HepG2 (cell line): Measurements from ENCODE around the gene RAB3B. TPM values are rescaled to one million over a fixed set of nuclear protein-coding genes. Genes with fewer than 3 reads are reported as not detected.

Experiments
- KLF15 ChIP-seq: sonication (generic); formaldehyde crosslinking; IDR thresholded peaks from 2 replicates; pipeline ENCODE4 v1.8.1; 2023; ENCODE audit warnings: borderline replicate concordance, mild to moderate bottlenecking, inconsistent platforms, missing genetic modification reagents, mixed read lengths
- KLF9 ChIP-seq: IDR thresholded peaks from 2 replicates; pipeline ENCODE4 v1.6.1; 2016; ENCODE audit warnings: low read depth
- PRMT3 ChIP-seq: sonication (generic); formaldehyde crosslinking; IDR thresholded peaks from 2 replicates; pipeline ENCODE4 v1.8.1; 2022; ENCODE audit warnings: low read depth, mild to moderate bottlenecking, moderate library complexity, missing genetic modification reagents, borderline replicate concordance
- SAP130 ChIP-seq: IDR thresholded peaks from 2 replicates; pipeline ENCODE4 v1.6.1; 2016; ENCODE audit warnings: low read depth
- SP1 ChIP-seq, 2 experiments: fragments of 450-650 bp in 1 of 2; sonication (generic) in 1 of 2; formaldehyde crosslinking in 1 of 2; IDR thresholded peaks; 2 replicates each; pipeline versions ENCODE4 v1.4.0 to v1.6.1; 2016 to 2020; ENCODE audit warnings: missing genetic modification reagents in 1 of 2
- TEAD2 ChIP-seq: sonication (generic); formaldehyde crosslinking; IDR thresholded peaks from 2 replicates; pipeline ENCODE4 v1.9.0; 2021; ENCODE audit warnings: missing genetic modification reagents
- YEATS2 ChIP-seq: sonication (generic); formaldehyde crosslinking; IDR thresholded peaks from 2 replicates; pipeline ENCODE4 v1.4.0; 2020; ENCODE audit warnings: missing genetic modification reagents, borderline replicate concordance
- YEATS4 ChIP-seq: sonication (generic); formaldehyde crosslinking; IDR thresholded peaks from 2 replicates; pipeline ENCODE4 v1.4.0; 2020; ENCODE audit warnings: missing genetic modification reagents, borderline replicate concordance
- ZBTB43 ChIP-seq: sonication (generic); formaldehyde crosslinking; conservative IDR thresholded peaks from 2 replicates; pipeline ENCODE4 v1.4.0; 2020; ENCODE audit warnings: missing genetic modification reagents
- ZFP37 ChIP-seq: sonication (generic); formaldehyde crosslinking; IDR thresholded peaks from 2 replicates; pipeline ENCODE4 v1.4.0; 2020; ENCODE audit warnings: missing genetic modification reagents, borderline replicate concordance
- ZFX ChIP-seq: sonication (generic); formaldehyde crosslinking; IDR thresholded peaks from 2 replicates; pipeline ENCODE4 v1.4.0; 2020; ENCODE audit warnings: mild to moderate bottlenecking, low read depth, missing genetic modification reagents, moderate library complexity
- ZMYM2 ChIP-seq: sonication (generic); formaldehyde crosslinking; IDR thresholded peaks from 2 replicates; pipeline ENCODE4 v1.8.0; 2022; ENCODE audit warnings: mild to moderate bottlenecking, missing genetic modification reagents
- ZNF576 ChIP-seq: sonication (generic); formaldehyde crosslinking; IDR thresholded peaks from 2 replicates; pipeline ENCODE4 v1.4.0; 2020; ENCODE audit warnings: mild to moderate bottlenecking, missing genetic modification reagents
- ZNF580 ChIP-seq: IDR thresholded peaks from 2 replicates; pipeline ENCODE4 v1.6.1; 2016; ENCODE audit warnings: low read depth, borderline replicate concordance
- ZNF678 ChIP-seq: sonication (generic); formaldehyde crosslinking; IDR thresholded peaks from 2 replicates; pipeline ENCODE4 v1.4.0; 2020; ENCODE audit warnings: mild to moderate bottlenecking, missing genetic modification reagents
- polyA plus RNA-seq, 8 experiments: library from polyadenylated mRNA; depleted of rRNA in 3 of 8; stranded (reverse) in 7 of 8; unstranded in 1 of 8; fragments of >200 nt; fragmentation: Illumina TruSeq in 4 of 8; extraction: Trizol in 4 of 8; gene quantifications; 2 replicates each; pipeline versions ENCODE4 v1.2.1 to v1.2.3, GENCODE V29; 2011 to 2016; ENCODE audit warnings: low read depth in 4 of 8, missing spikeins in 1 of 8, mixed read lengths in 1 of 8; ENCODE audit not compliant: insufficient read depth in 1 of 8
- total RNA-seq, 5 experiments: library from RNA; depleted of rRNA; stranded (reverse); fragments of >200 nt; fragmentation: Illumina TruSeq; extraction: Trizol; gene quantifications; 2 replicates each; pipeline ENCODE4 v1.2.3, GENCODE V29; 2016; ENCODE audit warnings: low read depth in 1 of 5
- TF ChIP-seq, protein P1 (sequence below): sonication (generic); formaldehyde crosslinking; IDR thresholded peaks from 2 replicates; pipeline ENCODE4 v1.4.0; 2020; ENCODE audit warnings: mild to moderate bottlenecking, missing genetic modification reagents, borderline replicate concordance

The RAB3B gene
- total and polyA plus RNA-seq, 2 of the 13 experiments (the other 11 are each of a cell fraction or from before 2014, with no cell fraction given): 1.0 to 1.2 TPM

DNA sequence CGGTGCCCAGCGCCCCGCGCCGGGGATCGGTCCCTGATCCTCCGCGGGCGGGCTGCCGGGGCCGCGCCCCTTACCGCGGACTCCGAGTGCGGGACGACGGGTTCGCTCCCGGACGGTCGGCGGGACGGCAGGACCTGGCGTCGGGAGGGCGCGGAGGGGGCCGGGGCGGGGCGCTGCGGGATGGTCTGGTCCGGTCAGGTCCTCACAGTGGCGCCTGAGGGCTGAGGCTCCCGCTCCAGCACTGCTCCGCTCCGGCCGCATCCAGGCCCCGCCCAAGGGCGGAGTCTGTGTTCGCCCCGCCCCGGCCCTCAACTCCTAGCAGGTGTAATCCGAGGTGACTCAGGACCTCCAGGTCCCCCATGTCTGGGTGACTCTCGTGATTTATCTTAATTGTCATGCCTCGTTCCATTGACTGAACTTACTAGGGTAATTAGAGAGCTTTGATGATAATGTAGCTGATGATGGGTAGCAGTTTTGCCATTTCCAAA is at the start of gene RAB3B (continued):
- TF ChIP-seq YEATS4 (CRISPR knock-in tag) (0 out of 2 replicates have a peak, but pooled peaks have one; percentile 23), KLF15 (no peak), TEAD2 (CRISPR knock-in tag) (no peak), SAP130 (CRISPR knock-in tag) (0 out of 2 replicates have a peak, but pooled peaks have one; percentile 11), ZNF678 (CRISPR knock-in tag) (no peak), KLF9 (no peak), ZFP37 (CRISPR knock-in tag) (no peak), ZFX (CRISPR knock-in tag) (no peak), YEATS2 (no peak), SP1 (IDR thresholded peaks at IDR 0.05) (no peak), SP1 (CRISPR knock-in tag; IDR thresholded peaks at IDR 0.05) (0 out of 2 replicates have a peak, but pooled peaks have one; percentile 47), PRMT3 (CRISPR knock-in tag) (no peak), ZNF580 (CRISPR knock-in tag) (no peak), ZMYM2 (CRISPR knock-in tag) (no peak), ZBTB43 (CRISPR knock-in tag) (no peak), ZNF576 (CRISPR knock-in tag) (no peak)
- TF ChIP-seq, protein P1, sequence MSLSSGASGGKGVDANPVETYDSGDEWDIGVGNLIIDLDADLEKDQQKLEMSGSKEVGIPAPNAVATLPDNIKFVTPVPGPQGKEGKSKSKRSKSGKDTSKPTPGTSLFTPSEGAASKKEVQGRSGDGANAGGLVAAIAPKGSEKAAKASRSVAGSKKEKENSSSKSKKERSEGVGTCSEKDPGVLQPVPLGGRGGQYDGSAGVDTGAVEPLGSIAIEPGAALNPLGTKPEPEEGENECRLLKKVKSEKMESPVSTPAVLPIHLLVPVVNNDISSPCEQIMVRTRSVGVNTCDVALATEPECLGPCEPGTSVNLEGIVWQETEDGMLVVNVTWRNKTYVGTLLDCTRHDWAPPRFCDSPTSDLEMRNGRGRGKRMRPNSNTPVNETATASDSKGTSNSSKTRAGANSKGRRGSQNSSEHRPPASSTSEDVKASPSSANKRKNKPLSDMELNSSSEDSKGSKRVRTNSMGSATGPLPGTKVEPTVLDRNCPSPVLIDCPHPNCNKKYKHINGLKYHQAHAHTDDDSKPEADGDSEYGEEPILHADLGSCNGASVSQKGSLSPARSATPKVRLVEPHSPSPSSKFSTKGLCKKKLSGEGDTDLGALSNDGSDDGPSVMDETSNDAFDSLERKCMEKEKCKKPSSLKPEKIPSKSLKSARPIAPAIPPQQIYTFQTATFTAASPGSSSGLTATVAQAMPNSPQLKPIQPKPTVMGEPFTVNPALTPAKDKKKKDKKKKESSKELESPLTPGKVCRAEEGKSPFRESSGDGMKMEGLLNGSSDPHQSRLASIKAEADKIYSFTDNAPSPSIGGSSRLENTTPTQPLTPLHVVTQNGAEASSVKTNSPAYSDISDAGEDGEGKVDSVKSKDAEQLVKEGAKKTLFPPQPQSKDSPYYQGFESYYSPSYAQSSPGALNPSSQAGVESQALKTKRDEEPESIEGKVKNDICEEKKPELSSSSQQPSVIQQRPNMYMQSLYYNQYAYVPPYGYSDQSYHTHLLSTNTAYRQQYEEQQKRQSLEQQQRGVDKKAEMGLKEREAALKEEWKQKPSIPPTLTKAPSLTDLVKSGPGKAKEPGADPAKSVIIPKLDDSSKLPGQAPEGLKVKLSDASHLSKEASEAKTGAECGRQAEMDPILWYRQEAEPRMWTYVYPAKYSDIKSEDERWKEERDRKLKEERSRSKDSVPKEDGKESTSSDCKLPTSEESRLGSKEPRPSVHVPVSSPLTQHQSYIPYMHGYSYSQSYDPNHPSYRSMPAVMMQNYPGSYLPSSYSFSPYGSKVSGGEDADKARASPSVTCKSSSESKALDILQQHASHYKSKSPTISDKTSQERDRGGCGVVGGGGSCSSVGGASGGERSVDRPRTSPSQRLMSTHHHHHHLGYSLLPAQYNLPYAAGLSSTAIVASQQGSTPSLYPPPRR (CRISPR knock-in tag): no peak
